Mesenchymal stem cell (in vitro differentiated cells and primary cell): Measurements from ENCODE around the gene PBX3.

Source experiments
- DNase-seq: peaks from one replicate; pipeline ENCODE4 v3.0.0-alpha.2; 2013
- H2AFZ ChIP-seq: one replicate; pipeline ENCODE4 v1.6.1; 2013; ENCODE audit warnings: low read depth, mild to moderate bottlenecking, control low read depth, inconsistent platforms, low read length, moderate library complexity
- H2AK5ac ChIP-seq: 2 replicates; pipeline ENCODE4 v1.6.1; 2013; ENCODE audit warnings: low read length, moderate library complexity, mild to moderate bottlenecking, inconsistent platforms; ENCODE audit not compliant: severe bottlenecking
- H2BK120ac ChIP-seq: one replicate; pipeline ENCODE4 v1.6.1; 2013; ENCODE audit warnings: low read depth, mild to moderate bottlenecking, inconsistent platforms, low read length, moderate library complexity
- H2BK12ac ChIP-seq, 2 experiments: one replicate each; pipeline ENCODE4 v1.6.1; 2013; ENCODE audit warnings: inconsistent platforms in 2 of 2, low read length in 2 of 2, mild to moderate bottlenecking in 2 of 2, moderate library complexity in 2 of 2, control low read depth in 1 of 2
- H2BK15ac ChIP-seq: one replicate; pipeline ENCODE4 v1.6.1; 2013; ENCODE audit warnings: mild to moderate bottlenecking, low read depth, inconsistent platforms; ENCODE audit not compliant: poor library complexity, severe bottlenecking
- H2BK5ac ChIP-seq: 2 replicates; pipeline ENCODE4 v1.6.1; 2013; ENCODE audit warnings: low read depth, mild to moderate bottlenecking, low read length, control low read depth, inconsistent platforms; ENCODE audit not compliant: poor library complexity, severe bottlenecking
- H3K14ac ChIP-seq, 2 experiments: one replicate each; pipeline ENCODE4 v1.6.1; 2013; ENCODE audit warnings: inconsistent platforms in 2 of 2, low read length in 2 of 2, control low read depth in 1 of 2, mild to moderate bottlenecking in 1 of 2, moderate library complexity in 1 of 2
- H3K18ac ChIP-seq, 2 experiments: one replicate each; pipeline ENCODE4 v1.6.1; 2013; ENCODE audit warnings: inconsistent platforms in 2 of 2, low read length in 2 of 2, control low read depth in 1 of 2, low read depth in 1 of 2, mild to moderate bottlenecking in 1 of 2
- H3K23ac ChIP-seq, 2 experiments: one replicate each; pipeline ENCODE4 v1.6.1; 2013; ENCODE audit warnings: inconsistent platforms in 2 of 2, low read length in 2 of 2, mild to moderate bottlenecking in 2 of 2, moderate library complexity in 2 of 2, control low read depth in 1 of 2
- H3K27ac ChIP-seq: 2 replicates; pipeline ENCODE4 v1.5.1; 2013; ENCODE audit warnings: mild to moderate bottlenecking, moderate library complexity, low read length, control low read depth, inconsistent platforms; ENCODE audit not compliant: poor library complexity, severe bottlenecking
- H3K27me3 ChIP-seq, 2 experiments: 2 replicates each; pipeline versions ENCODE4 v1.6.1 to v1.7.0; 2013; ENCODE audit warnings: low read length in 2 of 2, mild to moderate bottlenecking in 2 of 2, moderate library complexity in 2 of 2, control low read depth in 1 of 2, inconsistent platforms in 1 of 2; ENCODE audit not compliant: control insufficient read depth in 1 of 2, insufficient read depth in 1 of 2
- H3K36me3 ChIP-seq, 2 experiments: 2 replicates each; pipeline versions ENCODE4 v1.6.1 to v1.7.0; 2013; ENCODE audit warnings: low read length in 2 of 2, control low read depth in 1 of 2, inconsistent platforms in 1 of 2, low read depth in 1 of 2, mild to moderate bottlenecking in 1 of 2; ENCODE audit not compliant: insufficient read depth in 2 of 2, control insufficient read depth in 1 of 2
- H3K4ac ChIP-seq, 2 experiments: one replicate each; pipeline ENCODE4 v1.6.1; 2013; ENCODE audit warnings: inconsistent platforms in 2 of 2, low read length in 2 of 2, mild to moderate bottlenecking in 2 of 2, moderate library complexity in 2 of 2, control low read depth in 1 of 2, low read depth in 1 of 2
- H3K4me1 ChIP-seq: 2 replicates; pipeline ENCODE4 v1.6.1; 2013; ENCODE audit warnings: low read depth, low read length, control low read depth; ENCODE audit not compliant: control insufficient read depth, insufficient read depth
- H3K4me2 ChIP-seq: 2 replicates; pipeline ENCODE4 v1.6.1; 2013; ENCODE audit warnings: low read length, mild to moderate bottlenecking, inconsistent platforms; ENCODE audit not compliant: poor library complexity, severe bottlenecking
- H3K4me3 ChIP-seq, 2 experiments: 2 replicates each; pipeline versions ENCODE4 v1.5.1 to v1.7.0; 2013; ENCODE audit warnings: low read length in 2 of 2, mild to moderate bottlenecking in 2 of 2, control low read depth in 1 of 2, low read depth in 1 of 2; ENCODE audit not compliant: insufficient read depth in 1 of 2
- H3K79me1 ChIP-seq: replicated peaks from 2 replicates; pipeline ENCODE4 v1.6.1; 2013; ENCODE audit warnings: mild to moderate bottlenecking, control low read depth, low read length, inconsistent platforms; ENCODE audit not compliant: poor library complexity, severe bottlenecking
- H3K9ac ChIP-seq: 2 replicates; pipeline ENCODE4 v1.7.0; 2013; ENCODE audit warnings: mild to moderate bottlenecking, low read length, moderate library complexity
- H3K9me3 ChIP-seq: 2 replicates; pipeline ENCODE4 v1.7.0; 2013; ENCODE audit warnings: mild to moderate bottlenecking, low read length; ENCODE audit not compliant: control insufficient read depth
- H4K8ac ChIP-seq: one replicate; pipeline ENCODE4 v1.6.1; 2013; ENCODE audit warnings: inconsistent platforms, mild to moderate bottlenecking, low read length, moderate library complexity
- H4K91ac ChIP-seq: one replicate; pipeline ENCODE4 v1.6.1; 2013; ENCODE audit warnings: mild to moderate bottlenecking, low read length, inconsistent platforms
- WGBS: methylation state at CpG from one replicate; pipeline ENCODE4 v1.1.7; 2013; ENCODE audit warnings: mixed read lengths; 5-methylcytosine and 5-hydroxymethylcytosine counted together

The PBX3 gene

DNA sequence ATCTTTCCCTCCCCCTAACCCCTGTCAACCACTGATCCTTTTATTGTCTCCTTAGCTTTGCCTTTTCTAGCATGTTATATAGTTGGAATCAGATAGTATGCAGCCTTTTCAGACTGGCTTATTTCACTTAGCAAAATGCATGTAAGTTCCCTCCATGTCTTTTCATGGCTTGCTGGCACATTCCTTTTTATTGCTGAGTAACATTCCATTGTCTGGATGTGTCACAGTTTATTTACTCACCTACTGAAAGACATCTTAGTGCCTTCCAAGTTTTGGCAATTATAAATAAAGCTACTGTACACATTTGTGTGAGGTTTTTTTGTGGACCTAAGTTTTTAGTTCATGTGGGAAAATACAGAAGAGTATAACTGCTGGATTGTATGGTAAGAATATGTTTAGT, 230.1 kb downstream of the PBX3 start:
- H2BK5ac ChIP-seq, result no peak overlapping the region
- no peak for DNase-seq
- H2BK12ac ChIP-seq, result no peak overlapping the region
- no peak overlapping the region for H2BK15ac ChIP-seq
- no peak overlapping the region for H3K27ac ChIP-seq
- H4K91ac ChIP-seq, result no peak overlapping the region
- H4K8ac ChIP-seq, result no peak overlapping the region
- H3K36me3 ChIP-seq, result no peaks in the 10 kb centered on the region
- H3K4me1 ChIP-seq, result no peaks in the 10 kb centered on the region
- no peak overlapping the region for H3K4me3 ChIP-seq
- no peaks in the 10 kb centered on the region for H3K79me1 ChIP-seq
- H2BK120ac ChIP-seq, result no peak overlapping the region
- H3K9ac ChIP-seq, result no peak overlapping the region
- peaks cover 0 to under 1% of the 10 kb centered on the region in 2 experiments for H3K27me3 ChIP-seq
- H3K4ac ChIP-seq, result no peak overlapping the region
- H3K23ac ChIP-seq, result no peak overlapping the region
- peaks cover 19% of the 10 kb centered on the region for H3K9me3 ChIP-seq
- no peak overlapping the region for H3K14ac ChIP-seq
- no peak overlapping the region for H2AFZ ChIP-seq
- no peak overlapping the region for H3K4me2 ChIP-seq
- H2AK5ac ChIP-seq, result no peak overlapping the region
- no peak overlapping the region for H3K18ac ChIP-seq

DNA sequence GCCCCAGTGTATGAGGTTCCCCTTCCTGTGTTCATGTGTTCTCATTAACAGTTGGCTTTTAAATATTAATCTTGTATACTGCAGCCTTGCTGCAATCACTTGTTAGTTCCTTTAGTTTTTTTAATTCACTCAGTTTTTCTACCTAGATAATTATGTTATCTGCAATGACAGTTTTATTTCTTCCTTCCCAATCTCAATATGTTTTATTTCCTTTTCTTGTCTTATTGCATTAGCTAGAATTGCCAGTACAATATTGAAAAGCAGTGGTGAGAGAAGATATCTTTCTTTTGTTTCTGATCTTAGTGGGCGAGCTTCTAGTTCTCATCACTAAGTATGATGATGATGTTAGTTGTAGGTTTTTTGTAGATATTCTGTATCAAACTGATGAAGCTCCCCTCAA, 232.2 kb downstream of the PBX3 start:
- H3K18ac ChIP-seq, result no peak overlapping the region
- H3K14ac ChIP-seq, result no peak overlapping the region
- H2BK15ac ChIP-seq, result no peak overlapping the region
- peaks cover 19% of the 10 kb centered on the region for H3K9me3 ChIP-seq
- WGBS, result 70% methylated on average over 1 of the region's 1 CpG
- H3K27ac ChIP-seq, result no peak overlapping the region
- H4K91ac ChIP-seq, result no peak overlapping the region
- no peak overlapping the region for H3K23ac ChIP-seq
- no peak overlapping the region for H4K8ac ChIP-seq
- H2BK5ac ChIP-seq, result no peak overlapping the region
- H3K4me1 ChIP-seq, result no peaks in the 10 kb centered on the region
- no peaks in the 10 kb centered on the region for H3K79me1 ChIP-seq
- H3K9ac ChIP-seq, result no peak overlapping the region
- no peak overlapping the region for H2BK12ac ChIP-seq
- peaks cover 3 to 14% of the 10 kb centered on the region in 2 experiments for H3K27me3 ChIP-seq
- no peak overlapping the region for H3K4me3 ChIP-seq
- no peak overlapping the region for H2AK5ac ChIP-seq
- no peak overlapping the region for H2AFZ ChIP-seq
- no peak overlapping the region for H2BK120ac ChIP-seq
- H3K4ac ChIP-seq, result no peak overlapping the region
- H3K36me3 ChIP-seq, result no peaks in the 10 kb centered on the region
- DNase-seq, result no peak
- no peak overlapping the region for H3K4me2 ChIP-seq

GRCh38 chr9:125982798-125983406, 235.7 kb downstream of the PBX3 start:
- DNase-seq, result no peak
- H4K91ac ChIP-seq, result no peak overlapping the region
- no peak overlapping the region for H3K23ac ChIP-seq
- H3K36me3 ChIP-seq, result peaks cover 0 to 3% of the 10 kb centered on the region in 2 experiments
- H3K9ac ChIP-seq, result no peak overlapping the region
- H3K9me3 ChIP-seq, result peaks cover 19% of the 10 kb centered on the region
- H2BK5ac ChIP-seq, result no peak overlapping the region
- no peak overlapping the region for H3K18ac ChIP-seq
- H2AK5ac ChIP-seq, result no peak overlapping the region
- H3K4me1 ChIP-seq, result no peaks in the 10 kb centered on the region
- H2BK12ac ChIP-seq, result no peak overlapping the region
- H3K79me1 ChIP-seq, result no peaks in the 10 kb centered on the region
- no peak overlapping the region for H3K4me3 ChIP-seq
- no peak overlapping the region for H2AFZ ChIP-seq
- H3K4ac ChIP-seq, result no peak overlapping the region
- no peak overlapping the region for H3K27ac ChIP-seq
- H3K4me2 ChIP-seq, result no peak overlapping the region
- H3K27me3 ChIP-seq, result peaks cover 3 to 22% of the 10 kb centered on the region in 2 experiments
- no peak overlapping the region for H3K14ac ChIP-seq
- no peak overlapping the region for H2BK15ac ChIP-seq
- no peak overlapping the region for H4K8ac ChIP-seq
- H2BK120ac ChIP-seq, result no peak overlapping the region
- WGBS, result 84% methylated on average over 8 of the region's 8 CpGs

DNA sequence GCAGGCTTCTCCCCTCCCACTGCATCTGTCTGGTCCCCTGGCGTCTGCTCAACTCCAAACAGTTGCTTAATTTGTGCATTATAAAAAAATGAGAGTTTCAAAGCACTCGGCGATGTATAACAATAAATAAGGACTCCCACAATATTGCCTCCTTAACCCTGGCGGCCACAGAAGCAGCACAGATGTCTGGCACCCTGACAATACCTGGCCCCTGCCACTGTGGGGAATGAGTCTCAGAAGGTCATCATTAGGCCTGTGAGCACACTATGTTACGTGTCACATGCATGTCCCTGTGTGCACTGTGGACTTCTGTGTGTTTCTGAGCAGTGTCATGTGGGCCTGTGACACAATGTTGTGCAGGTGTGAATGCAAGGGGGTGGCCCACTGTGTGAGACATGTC, 236.5 kb downstream of the PBX3 start:
- Histone ChIP-seq H2BK12ac (no peak overlapping the region), H3K9me3 (peaks cover 12% of the 10 kb centered on the region), H3K36me3 (peaks cover 0 to 3% of the 10 kb centered on the region in 2 experiments), H3K4me3 (no peak overlapping the region), H3K4me1 (no peaks in the 10 kb centered on the region), H2BK120ac (no peak overlapping the region), H3K27me3 (peaks cover 3 to 28% of the 10 kb centered on the region in 2 experiments), H3K4ac (no peak overlapping the region), H2AK5ac (no peak overlapping the region), H4K91ac (no peak overlapping the region), H3K79me1 (no peaks in the 10 kb centered on the region), H4K8ac (no peak overlapping the region), H2AFZ (no peak overlapping the region), H2BK15ac (no peak overlapping the region), H3K14ac (no peak overlapping the region), H3K23ac (no peak overlapping the region), H2BK5ac (no peak overlapping the region), H3K18ac (no peak overlapping the region), H3K27ac (no peak overlapping the region), H3K4me2 (no peak overlapping the region), H3K9ac (no peak overlapping the region)
- no peak for DNase-seq
- WGBS, result 88% methylated on average over 5 of the region's 5 CpGs
